Placental pericyte (primary cell): ENCODE measurements around the gene CALCR. TPM values are rescaled to one million over a fixed set of nuclear protein-coding genes. Genes with fewer than 3 reads are reported as not detected.

Experiments
- small RNA-seq: library from RNA; depleted of rRNA; stranded (forward); fragments of <200 nt; gene quantifications from one replicate; pipeline ENCODE3, GENCODE V24; 2012; ENCODE audit warnings: low replicate concordance
- total RNA-seq: library from RNA; depleted of rRNA; stranded (reverse); fragments of >200 nt; gene quantifications from 2 replicates; pipeline ENCODE4 v1.2.3, GENCODE V29; 2012

CALCR gene
- total RNA-seq: under 0.01 and 0.14 TPM in 2 replicates

DNA sequence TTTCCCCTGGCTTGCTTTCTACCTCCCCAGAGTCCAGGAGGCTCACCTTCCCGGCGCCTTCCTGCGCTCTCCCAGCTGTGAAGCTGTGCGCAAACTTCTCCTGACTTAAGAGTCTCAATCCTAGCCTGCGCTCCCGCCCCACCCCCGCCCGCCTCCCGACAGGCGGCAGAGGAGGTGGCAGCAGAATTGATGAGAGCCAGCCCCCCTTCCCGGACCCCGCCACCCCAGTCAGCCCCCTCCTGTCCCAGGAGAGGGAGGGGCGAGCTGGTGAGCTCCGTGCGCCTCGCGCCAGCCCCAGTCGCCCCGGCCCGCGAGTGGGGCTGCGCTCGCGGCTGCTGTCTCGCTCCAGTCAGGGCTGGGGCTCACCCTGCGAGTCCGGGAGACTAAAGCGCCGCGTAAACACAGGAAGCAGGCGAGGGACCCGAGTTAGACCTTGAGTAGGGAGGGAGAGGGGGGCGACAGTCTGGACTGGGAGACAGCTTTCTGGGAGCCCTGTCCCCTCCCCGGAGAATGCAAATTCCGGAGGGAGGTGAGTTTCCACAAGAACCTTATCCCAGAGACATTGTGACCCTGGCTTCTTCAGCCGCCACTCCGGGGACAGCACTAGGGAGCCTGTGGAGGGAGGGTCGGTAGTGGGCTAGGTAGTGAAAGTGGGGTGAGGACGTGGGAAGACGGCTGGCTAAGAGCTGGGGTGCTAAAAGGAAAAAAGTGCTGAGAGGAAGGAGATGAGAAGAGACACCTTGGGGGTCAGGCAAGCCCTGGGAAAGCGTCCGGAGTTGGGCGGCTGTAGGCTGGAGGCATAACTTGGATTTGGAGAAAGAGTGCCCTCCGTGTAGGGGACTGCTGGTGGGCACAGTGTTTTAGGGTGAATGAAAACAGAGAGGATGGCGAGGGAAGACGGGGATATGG lies at the start of gene CALCR:
Gene CALCR, minus strand, starts transcription at position 79 of the 909 bp plus-strand sequence. CDS start 87,743 bp downstream, outside the sequence.

Small RNAs within 50 kb of the gene (small RNA-seq; reads per million reads assigned to genes)
- gene MIR489 (0.13 reads per million), gene MIR653 (not detected)
